Mesothelial cell of epicardium (in vitro differentiated cells): ENCODE results near the gene DDN. TPM values are rescaled to one million over a fixed set of nuclear protein-coding genes. Genes with fewer than 3 reads are reported as not detected.

Source experiments
- DNase-seq, 2 experiments: peaks; one replicate each; pipeline ENCODE4 v3.0.0; 2021; ENCODE audit warnings: low spot score in 2 of 2; ENCODE audit not compliant: unreplicated experiment in 2 of 2
- H3K27ac Mint-ChIP-seq: 2 replicates; pipeline ENCODE4 v1.8.0; 2021; ENCODE audit warnings: mixed read lengths
- H3K27me3 Mint-ChIP-seq: 2 replicates; pipeline ENCODE4 v1.8.0; 2021; ENCODE audit warnings: low read depth, mixed read lengths
- H3K36me3 Mint-ChIP-seq: 2 replicates; pipeline ENCODE4 v1.8.0; 2021; ENCODE audit warnings: mixed read lengths
- H3K4me1 Mint-ChIP-seq: 2 replicates; pipeline ENCODE4 v1.8.0; 2021; ENCODE audit warnings: mixed read lengths
- H3K4me3 Mint-ChIP-seq: 2 replicates; pipeline ENCODE4 v1.8.0; 2021; ENCODE audit warnings: mild to moderate bottlenecking, moderate library complexity, mixed read lengths
- H3K9me3 Mint-ChIP-seq: 2 replicates; pipeline ENCODE4 v1.8.0; 2021; ENCODE audit warnings: mixed read lengths
- total RNA-seq: library from RNA; stranded (reverse); gene quantifications from 3 replicates; pipeline ENCODE4 v1.2.1, GENCODE V29; 2021
- TF ChIP-seq, protein P1 (sequence below): fragments of 200-600 bp; sonication (generic); IDR thresholded peaks from one replicate; pipeline ENCODE4 v1.5.0; 2021; ENCODE audit warnings: antibody characterized with exemption; ENCODE audit not compliant: unreplicated experiment

The DDN gene
- total RNA-seq, 1 donor from 2014 or later, result 0.36 TPM

DNA sequence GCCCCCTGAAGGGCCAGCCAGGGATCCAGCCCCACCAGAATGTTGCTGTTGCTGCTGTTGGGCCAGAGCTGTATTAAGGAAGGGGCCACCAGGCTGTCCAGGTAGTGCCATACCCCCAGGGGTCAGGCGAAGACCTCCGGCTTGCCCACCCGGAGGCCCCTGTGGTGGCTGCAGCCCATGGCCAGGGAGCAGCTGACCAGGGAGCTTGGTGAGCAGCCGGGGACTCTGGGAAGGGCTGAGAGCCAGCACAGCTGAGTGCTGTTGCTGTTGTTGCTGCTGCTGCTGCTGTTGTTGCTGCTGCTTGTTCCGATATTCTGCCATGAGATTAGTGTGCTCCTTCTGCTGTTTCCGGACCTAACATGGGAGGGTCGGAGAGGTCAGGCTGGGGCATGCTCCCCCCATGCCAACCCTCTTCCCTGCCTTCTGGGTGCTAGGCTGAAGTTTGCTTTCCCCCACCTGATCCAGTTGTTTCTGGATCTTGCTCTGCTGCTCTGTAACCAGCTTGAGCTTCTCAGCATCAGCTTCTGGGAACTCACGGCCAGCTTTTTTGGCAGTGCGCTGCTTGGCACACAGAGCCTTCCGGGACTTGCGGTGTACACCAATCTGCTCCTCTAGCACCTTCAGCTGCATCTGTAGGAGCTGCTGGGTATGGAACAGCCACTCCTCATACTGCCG, 34.6 kb upstream of the DDN start:
- H3K36me3 Mint-ChIP-seq, result peaks cover 23% of the 10 kb centered on the region
- H3K4me3 Mint-ChIP-seq, result no peak overlapping the region
- no peaks in the 10 kb centered on the region for H3K4me1 Mint-ChIP-seq
- H3K27ac Mint-ChIP-seq, result no peak overlapping the region
- H3K9me3 Mint-ChIP-seq, result no peaks in the 10 kb centered on the region
- DNase-seq, result no peak
- H3K27me3 Mint-ChIP-seq, result no peaks in the 10 kb centered on the region
- TF ChIP-seq, protein P1, sequence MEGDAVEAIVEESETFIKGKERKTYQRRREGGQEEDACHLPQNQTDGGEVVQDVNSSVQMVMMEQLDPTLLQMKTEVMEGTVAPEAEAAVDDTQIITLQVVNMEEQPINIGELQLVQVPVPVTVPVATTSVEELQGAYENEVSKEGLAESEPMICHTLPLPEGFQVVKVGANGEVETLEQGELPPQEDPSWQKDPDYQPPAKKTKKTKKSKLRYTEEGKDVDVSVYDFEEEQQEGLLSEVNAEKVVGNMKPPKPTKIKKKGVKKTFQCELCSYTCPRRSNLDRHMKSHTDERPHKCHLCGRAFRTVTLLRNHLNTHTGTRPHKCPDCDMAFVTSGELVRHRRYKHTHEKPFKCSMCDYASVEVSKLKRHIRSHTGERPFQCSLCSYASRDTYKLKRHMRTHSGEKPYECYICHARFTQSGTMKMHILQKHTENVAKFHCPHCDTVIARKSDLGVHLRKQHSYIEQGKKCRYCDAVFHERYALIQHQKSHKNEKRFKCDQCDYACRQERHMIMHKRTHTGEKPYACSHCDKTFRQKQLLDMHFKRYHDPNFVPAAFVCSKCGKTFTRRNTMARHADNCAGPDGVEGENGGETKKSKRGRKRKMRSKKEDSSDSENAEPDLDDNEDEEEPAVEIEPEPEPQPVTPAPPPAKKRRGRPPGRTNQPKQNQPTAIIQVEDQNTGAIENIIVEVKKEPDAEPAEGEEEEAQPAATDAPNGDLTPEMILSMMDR, result no peak

DNA sequence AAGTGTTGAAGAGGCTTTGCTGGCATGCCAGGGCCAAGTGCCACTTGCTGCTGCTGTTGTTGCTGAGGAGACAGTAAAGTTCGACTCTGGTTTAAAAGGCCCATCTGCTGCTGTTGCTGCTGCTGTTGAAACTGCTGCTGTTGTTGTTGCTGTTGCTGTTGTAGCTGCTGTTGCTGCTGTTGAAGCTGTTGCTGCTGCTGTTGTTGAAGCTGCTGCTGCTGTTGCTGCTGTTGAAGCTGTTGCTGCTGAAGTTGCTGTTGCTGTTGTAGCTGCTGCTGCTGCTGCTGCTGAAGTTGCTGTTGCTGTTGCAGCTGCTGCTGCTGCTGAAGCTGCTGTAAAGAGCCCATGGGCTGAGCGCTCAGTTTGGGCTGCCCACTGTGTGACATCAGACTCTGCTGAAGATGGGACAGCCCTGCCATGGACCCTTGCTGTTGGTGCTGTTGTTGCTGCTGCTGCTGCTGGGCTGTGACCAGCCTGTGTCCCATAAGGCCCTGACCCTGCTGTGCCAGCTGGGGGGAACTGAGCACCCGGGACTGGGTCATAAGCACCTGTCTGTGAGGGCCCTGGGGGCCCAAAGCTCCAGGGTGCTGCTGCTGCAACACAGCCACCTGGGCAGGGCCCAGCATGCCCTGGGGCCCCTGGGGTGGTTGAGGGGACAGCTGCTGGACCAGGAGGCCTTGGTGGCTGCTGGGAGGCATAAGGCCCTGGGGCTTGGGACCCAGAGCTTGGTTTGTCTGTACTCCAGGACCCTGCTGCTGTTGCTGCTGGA, 33.7 kb upstream of the DDN start:
- TF ChIP-seq, protein P1, result no peak
- Mint-ChIP-seq H3K27me3 (no peaks in the 10 kb centered on the region), H3K4me1 (no peaks in the 10 kb centered on the region), H3K9me3 (no peaks in the 10 kb centered on the region), H3K27ac (no peak overlapping the region), H3K36me3 (peaks cover 22% of the 10 kb centered on the region), H3K4me3 (no peak overlapping the region)
- DNase-seq, result no peak

DNA sequence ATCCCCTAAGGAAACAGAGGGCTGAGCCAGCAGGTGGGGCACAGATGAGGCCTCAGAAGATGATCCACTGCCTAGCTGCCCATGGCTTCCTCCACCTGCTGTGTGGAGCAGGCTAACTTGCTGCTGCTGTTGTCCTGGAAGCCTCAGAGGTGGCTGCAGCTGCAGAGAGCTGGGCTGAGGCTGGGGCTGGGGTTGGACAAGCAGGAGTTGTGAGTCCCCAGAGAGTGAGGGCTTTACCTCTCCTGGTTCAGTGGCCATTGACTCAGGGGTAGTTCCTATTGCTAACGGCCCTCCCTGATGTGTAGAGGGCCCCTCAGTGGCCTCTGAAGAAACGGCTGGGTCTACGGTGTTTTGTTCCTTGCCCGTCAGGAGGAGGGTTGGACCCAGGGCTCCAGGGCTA, 33.1 kb upstream of the DDN start:
- TF ChIP-seq, protein P1, result no peak
- H3K27ac Mint-ChIP-seq, result no peak overlapping the region

DNA sequence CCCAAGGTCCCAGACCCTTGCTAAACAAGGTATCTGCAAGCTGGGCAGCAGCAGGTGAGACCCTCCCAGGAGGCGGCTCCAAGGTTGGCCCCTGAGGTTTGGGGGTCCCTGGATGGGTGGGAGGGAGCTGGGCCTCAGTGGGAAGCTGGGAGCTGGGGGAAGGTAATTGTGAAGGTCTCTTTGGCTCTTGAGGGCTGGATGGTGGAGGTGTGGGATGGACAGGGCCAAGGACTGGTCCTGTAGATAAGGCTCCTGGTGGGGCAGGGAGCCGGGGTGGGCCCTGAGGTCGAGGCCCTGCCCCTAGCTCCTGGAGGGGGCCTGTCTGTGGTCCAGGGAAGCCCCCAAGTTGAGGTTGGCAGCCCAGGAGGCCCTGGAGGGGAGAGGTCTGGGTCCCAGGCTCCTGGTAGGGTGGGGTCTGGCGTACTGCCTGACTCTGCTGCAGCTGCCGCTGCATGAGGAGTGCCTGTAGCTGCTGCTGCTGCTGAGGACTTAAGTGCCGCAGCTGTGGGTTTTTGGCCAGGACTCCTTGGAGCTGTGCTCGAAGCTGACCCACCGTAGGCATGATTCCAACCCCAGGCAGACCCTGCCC, 32.5 kb upstream of the DDN start:
- DNase-seq, result no peak
- TF ChIP-seq, protein P1, result no peak
- Mint-ChIP-seq H3K27me3 (no peaks in the 10 kb centered on the region), H3K4me3 (no peak overlapping the region), H3K27ac (no peak overlapping the region), H3K36me3 (peaks cover 21% of the 10 kb centered on the region), H3K9me3 (no peaks in the 10 kb centered on the region), H3K4me1 (no peaks in the 10 kb centered on the region)

More for the DNA sequence above, 33.1 kb upstream of the DDN start:
- no peak overlapping the region for H3K4me3 Mint-ChIP-seq
- no peak for DNase-seq
- no peaks in the 10 kb centered on the region for H3K9me3 Mint-ChIP-seq
- H3K27me3 Mint-ChIP-seq, result no peaks in the 10 kb centered on the region
- H3K4me1 Mint-ChIP-seq, result no peaks in the 10 kb centered on the region
- peaks cover 26% of the 10 kb centered on the region for H3K36me3 Mint-ChIP-seq

DNA sequence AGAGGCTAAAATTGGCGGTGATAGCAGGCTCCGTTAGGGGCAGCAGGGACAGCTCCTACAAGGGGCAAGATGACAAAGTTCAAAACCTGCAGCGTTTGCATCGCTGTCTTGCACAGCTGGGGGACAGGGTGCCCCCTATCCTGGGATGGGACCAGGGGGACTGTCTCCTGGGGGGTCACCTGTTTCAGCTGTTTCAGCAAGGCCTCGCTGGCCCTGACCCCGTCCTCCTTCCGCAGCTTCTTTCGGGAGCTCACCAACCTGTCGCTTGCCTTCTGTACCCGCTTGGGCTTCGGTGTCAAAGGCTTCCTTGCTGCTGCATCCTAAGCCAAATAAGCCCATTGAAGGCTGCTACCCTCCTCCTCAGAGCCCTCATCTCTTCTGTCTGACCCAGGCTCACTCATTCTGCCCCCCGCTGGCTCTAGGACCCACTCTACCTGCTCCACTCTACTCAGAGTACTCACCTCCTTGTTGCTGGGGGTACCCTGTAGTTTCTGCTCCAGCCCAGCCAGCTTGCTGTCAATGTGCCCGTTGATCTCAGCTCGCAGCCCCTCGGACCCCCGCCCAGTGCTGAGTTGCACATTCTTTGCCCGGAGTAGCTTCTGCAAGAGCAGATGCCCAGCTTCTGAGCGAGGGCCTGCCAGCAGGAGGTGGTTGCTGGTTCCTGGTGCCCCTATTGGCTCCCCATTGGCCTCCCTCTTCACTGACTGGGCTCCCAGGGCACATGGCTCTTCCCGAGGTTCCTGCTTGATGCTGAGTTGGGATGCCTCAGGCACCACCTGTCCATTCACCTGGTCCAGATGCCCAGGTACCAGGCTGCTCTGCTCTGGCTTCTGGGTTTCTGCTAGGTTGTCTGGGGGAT, 31.8 kb upstream of the DDN start:
- no peak overlapping the region for H3K27ac Mint-ChIP-seq

More for the DNA sequence above, 31.8 kb upstream of the DDN start:
- TF ChIP-seq, protein P1, result no peak
- no peak overlapping the region for H3K4me3 Mint-ChIP-seq
- no peaks in the 10 kb centered on the region for H3K27me3 Mint-ChIP-seq
- H3K4me1 Mint-ChIP-seq, result no peaks in the 10 kb centered on the region
- H3K9me3 Mint-ChIP-seq, result no peaks in the 10 kb centered on the region
- peaks cover 19% of the 10 kb centered on the region for H3K36me3 Mint-ChIP-seq
- DNase-seq, result no peak
